Amygdala (tissue), 56 donors: ENCODE data around the gene CNTN4.
"Not testable (repeated sequence)": the region's sequence is repeated elsewhere in the genome, so short reads cannot be mapped to it uniquely, and the experiment has no call there.

ENCODE experiments used
- DNase-seq, 56 donors: peaks; one replicate each; lab custom pipeline; 2025; lab: John Stamatoyannopoulos, UW

CNTN4 gene

GRCh38 chr3:2098398-2099027 lies at the start of gene CNTN4:
Gene CNTN4, plus strand, starts transcription at chr3:2098866.
- DNase-seq, result peak in 40 of 56 donors; percentile 6 to 80 (median 46)

- DNase-seq, result peak in 1 of 56 donors; percentile 25
These were observed 37.3 kb upstream of the CNTN4 start for GRCh38 chr3:2061360-2061759.

GRCh38 chr3:2071531-2071930 lies 27.1 kb upstream of the CNTN4 start:
- no peak for DNase-seq

GRCh38 chr3:2078821-2079220 lies 19.8 kb upstream of the CNTN4 start:
- no peak for DNase-seq

- no peak for DNase-seq
These were observed 15.7 kb upstream of the CNTN4 start for GRCh38 chr3:2082871-2083480.

- not testable (repeated sequence) for DNase-seq
These were observed 15.1 kb upstream of the CNTN4 start for GRCh38 chr3:2083558-2083957.

- DNase-seq, result no peak
These were observed 8.4 kb upstream of the CNTN4 start for GRCh38 chr3:2090095-2090911.

- DNase-seq, result no peak
These were observed 5.9 kb upstream of the CNTN4 start for GRCh38 chr3:2092758-2093157.

GRCh38 chr3:2094941-2095340 lies 3.7 kb upstream of the CNTN4 start:
- no peak for DNase-seq

GRCh38 chr3:2096216-2096615 lies 2.5 kb upstream of the CNTN4 start:
- DNase-seq, result peak in 6 of 56 donors; percentile 0 to 17 (median 7)

- peak in 7 of 56 donors; percentile 2 to 14 (median 9) for DNase-seq
These were observed 950 bp upstream of the CNTN4 start for GRCh38 chr3:2097641-2098191.

- DNase-seq, result peak in 10 of 56 donors; percentile 9 to 58 (median 22)
These were observed 484 bp downstream of the CNTN4 start for GRCh38 chr3:2099028-2099671.

- peak in 8 of 56 donors; percentile 2 to 35 (median 17) for DNase-seq
These were observed 1.1 kb downstream of the CNTN4 start for GRCh38 chr3:2099779-2100191.

GRCh38 chr3:2106438-2106837 lies 7.8 kb downstream of the CNTN4 start:
- DNase-seq, result no peak

GRCh38 chr3:2110597-2111117 lies 12.0 kb downstream of the CNTN4 start:
- DNase-seq, result no peak

GRCh38 chr3:2114617-2115275 lies 16.1 kb downstream of the CNTN4 start:
- no peak for DNase-seq

GRCh38 chr3:2130726-2131125 lies 32.1 kb downstream of the CNTN4 start:
- DNase-seq, result no peak

GRCh38 chr3:2133146-2133545 lies 34.5 kb downstream of the CNTN4 start:
- no peak for DNase-seq

GRCh38 chr3:2137651-2138050 lies 39.0 kb downstream of the CNTN4 start:
- no peak for DNase-seq

- no peak for DNase-seq
These were observed 42.8 kb downstream of the CNTN4 start for GRCh38 chr3:2141482-2141881.
